ENCODE data around the gene IL9. TPM values are rescaled to one million over a fixed set of nuclear protein-coding genes. Genes with fewer than 3 reads are reported as not detected.
"Not testable (repeated sequence)": the region's sequence is repeated elsewhere in the genome, so short reads cannot be mapped to it uniquely, and the experiment has no call there.

The IL9 gene
- total RNA-seq, 1 donor from 2014 or later, result not detected

DNA sequence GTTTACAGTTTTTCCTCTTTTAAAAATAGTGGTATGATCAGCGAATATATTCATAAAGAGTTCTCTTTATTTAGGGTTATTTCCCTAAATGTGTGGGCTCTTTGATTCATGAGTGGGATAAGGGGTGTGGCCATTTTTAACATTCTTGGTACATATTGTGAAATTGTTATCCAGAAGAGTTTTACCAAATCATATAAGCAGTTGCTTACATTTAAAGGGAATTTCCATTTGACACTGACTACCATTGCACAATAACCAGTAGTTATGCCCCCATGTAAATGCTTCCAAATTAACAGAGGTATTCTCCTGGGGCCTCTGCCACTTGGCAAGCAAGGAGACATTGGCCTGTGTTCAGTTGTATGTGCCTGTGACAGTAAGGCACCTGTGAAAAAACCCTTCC lies 34.0 kb downstream of the IL9 start:
- Mint-ChIP-seq H3K27ac (ENCODE audit: unreplicated experiment) (no peak overlapping the region), H3K27me3 (ENCODE audit: unreplicated experiment) (peaks cover 27% of the 10 kb centered on the region), H3K36me3 (ENCODE audit: unreplicated experiment) (no peaks in the 10 kb centered on the region), H3K4me1 (ENCODE audit: unreplicated experiment) (no peaks in the 10 kb centered on the region), H3K9me3 (ENCODE audit: unreplicated experiment) (no peaks in the 10 kb centered on the region), H3K4me3 (ENCODE audit: unreplicated experiment) (no peak overlapping the region)
- DNase-seq (ENCODE audit: extremely low spot score, unreplicated experiment), result no peak
- TF ChIP-seq, protein P1, sequence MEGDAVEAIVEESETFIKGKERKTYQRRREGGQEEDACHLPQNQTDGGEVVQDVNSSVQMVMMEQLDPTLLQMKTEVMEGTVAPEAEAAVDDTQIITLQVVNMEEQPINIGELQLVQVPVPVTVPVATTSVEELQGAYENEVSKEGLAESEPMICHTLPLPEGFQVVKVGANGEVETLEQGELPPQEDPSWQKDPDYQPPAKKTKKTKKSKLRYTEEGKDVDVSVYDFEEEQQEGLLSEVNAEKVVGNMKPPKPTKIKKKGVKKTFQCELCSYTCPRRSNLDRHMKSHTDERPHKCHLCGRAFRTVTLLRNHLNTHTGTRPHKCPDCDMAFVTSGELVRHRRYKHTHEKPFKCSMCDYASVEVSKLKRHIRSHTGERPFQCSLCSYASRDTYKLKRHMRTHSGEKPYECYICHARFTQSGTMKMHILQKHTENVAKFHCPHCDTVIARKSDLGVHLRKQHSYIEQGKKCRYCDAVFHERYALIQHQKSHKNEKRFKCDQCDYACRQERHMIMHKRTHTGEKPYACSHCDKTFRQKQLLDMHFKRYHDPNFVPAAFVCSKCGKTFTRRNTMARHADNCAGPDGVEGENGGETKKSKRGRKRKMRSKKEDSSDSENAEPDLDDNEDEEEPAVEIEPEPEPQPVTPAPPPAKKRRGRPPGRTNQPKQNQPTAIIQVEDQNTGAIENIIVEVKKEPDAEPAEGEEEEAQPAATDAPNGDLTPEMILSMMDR (IDR thresholded peaks at IDR 0.05), result no peak

DNA sequence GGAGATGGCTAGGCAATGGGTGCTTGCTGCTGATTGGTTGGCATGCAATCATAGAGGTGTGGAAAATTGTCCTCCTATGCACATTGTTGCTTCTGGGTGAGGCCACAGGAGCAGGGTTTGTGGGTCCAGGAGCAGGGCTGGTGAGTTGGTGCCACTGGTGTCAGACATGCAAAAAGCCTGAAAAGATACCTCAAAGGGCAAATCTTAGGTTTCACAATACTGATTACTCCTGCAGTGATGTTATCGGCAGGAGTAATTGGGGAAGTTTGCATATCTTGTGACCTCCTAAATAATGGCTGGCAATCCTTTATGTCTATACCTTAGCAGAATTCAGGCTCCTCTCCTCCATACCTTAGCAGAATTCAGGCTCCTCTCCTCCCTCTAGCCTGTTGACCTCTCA lies 36.0 kb downstream of the IL9 start:
- H3K27me3 Mint-ChIP-seq (ENCODE audit: unreplicated experiment), result peaks cover 36% of the 10 kb centered on the region
- no peaks in the 10 kb centered on the region for H3K9me3 Mint-ChIP-seq (ENCODE audit: unreplicated experiment)
- TF ChIP-seq, protein P1 (IDR thresholded peaks at IDR 0.05), result no peak
- H3K4me1 Mint-ChIP-seq (ENCODE audit: unreplicated experiment), result no peaks in the 10 kb centered on the region
- H3K36me3 Mint-ChIP-seq (ENCODE audit: unreplicated experiment), result no peaks in the 10 kb centered on the region
- no peak overlapping the region for H3K4me3 Mint-ChIP-seq (ENCODE audit: unreplicated experiment)
- no peak for DNase-seq (ENCODE audit: extremely low spot score, unreplicated experiment)
- H3K27ac Mint-ChIP-seq (ENCODE audit: unreplicated experiment), result no peak overlapping the region

DNA sequence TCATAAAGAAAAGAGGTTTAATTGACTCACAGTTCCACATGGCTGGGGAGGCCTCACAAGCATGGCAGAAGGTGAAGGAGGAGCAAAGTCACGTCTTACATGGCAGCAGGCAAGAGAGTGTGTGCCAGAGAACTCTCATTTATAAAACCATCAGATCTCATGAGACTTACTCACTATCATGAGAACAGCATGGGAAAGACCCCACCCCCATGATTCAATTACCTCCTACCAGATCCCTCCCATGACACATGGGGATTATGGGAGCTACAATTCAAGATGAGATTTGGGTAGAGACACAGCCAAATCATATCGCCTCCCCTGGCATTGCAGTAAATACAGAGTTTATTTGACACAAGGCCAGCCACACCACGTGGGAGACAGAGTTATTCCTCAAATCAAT lies 36.5 kb downstream of the IL9 start:
- H3K9me3 Mint-ChIP-seq (ENCODE audit: unreplicated experiment); H3K27ac Mint-ChIP-seq (ENCODE audit: unreplicated experiment); H3K4me1 Mint-ChIP-seq (ENCODE audit: unreplicated experiment); H3K36me3 Mint-ChIP-seq (ENCODE audit: unreplicated experiment); H3K4me3 Mint-ChIP-seq (ENCODE audit: unreplicated experiment); DNase-seq (ENCODE audit: extremely low spot score, unreplicated experiment): not testable (repeated sequence)
- peaks cover 36% of the 10 kb centered on the region for H3K27me3 Mint-ChIP-seq (ENCODE audit: unreplicated experiment)

DNA sequence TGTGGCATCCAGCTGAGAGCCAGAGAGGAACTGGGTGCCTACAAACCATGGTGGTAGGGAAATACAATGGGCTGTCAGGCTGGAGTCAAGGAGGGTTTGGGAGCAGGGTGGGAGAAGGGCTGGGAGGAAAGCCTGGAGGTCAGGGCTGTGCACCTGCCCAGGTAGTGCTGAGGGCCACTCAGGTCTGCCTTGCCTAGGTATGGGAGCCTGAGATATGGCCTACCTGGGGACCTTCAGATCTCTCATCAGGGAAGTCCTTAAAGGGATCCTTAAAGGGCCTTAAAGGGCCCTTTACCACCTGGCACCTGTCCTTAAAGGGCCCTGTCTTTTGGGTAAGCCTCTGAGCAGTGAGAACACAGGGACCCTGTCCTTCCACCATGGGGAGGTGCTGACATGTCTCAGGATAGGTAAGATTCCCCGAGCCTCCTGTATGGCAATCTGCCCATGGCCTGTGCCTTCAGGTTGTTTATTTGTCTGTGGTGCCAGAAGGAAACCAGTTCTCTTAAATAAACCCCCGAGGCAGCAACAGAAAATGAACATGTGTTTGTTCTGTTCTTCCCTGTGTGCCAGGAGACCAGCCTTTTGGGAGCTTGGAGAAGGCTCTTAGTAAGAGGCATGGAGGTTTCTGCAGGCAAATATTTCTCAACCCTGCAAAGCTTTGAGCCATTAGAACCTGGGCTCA lies 37.9 kb downstream of the IL9 start:
- H3K4me3 Mint-ChIP-seq (ENCODE audit: unreplicated experiment), result no peak overlapping the region
- no peak overlapping the region for H3K27ac Mint-ChIP-seq (ENCODE audit: unreplicated experiment)

DNA sequence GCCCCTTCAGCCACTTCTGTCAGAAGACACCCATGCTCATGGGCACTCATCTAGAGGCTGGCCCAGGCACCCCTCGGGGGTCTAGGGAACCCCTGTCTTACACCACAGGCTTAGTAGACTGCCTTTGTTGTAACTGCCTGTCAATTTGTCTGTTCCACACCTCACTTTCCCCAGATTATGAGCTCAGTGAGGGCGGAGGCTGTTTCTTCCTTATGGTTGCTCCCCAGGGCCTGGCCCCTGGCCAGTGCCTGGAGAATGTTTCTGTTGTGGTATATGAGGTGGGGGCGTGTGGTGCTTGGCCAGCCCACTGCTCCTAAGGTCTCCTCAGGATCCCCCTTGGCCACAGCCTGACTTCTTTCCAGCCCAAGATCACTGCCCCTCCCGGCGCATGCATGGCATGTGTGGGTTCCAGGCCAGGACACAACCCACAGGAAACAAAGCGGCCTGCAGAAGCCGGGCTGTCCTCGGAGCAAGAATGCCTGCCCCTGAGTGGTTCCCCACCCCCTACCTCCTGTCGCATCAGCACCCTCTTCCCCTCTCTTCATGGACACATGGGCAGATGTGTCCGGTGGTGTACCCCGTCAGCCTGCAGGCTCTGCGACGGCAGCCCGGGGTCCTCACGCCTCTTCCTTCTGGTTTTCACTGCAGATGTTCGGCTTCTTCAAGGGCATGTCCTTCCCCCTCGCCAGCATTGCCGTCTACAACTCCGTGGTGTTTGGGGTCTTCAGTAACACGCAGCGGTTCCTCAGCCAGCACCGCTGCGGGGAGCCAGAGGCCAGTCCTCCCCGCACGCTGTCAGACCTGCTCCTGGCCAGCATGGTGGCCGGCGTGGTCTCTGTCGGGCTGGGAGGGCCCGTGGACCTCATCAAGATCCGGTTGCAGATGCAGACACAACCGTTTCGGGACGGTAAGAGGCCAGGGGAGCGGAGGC lies 43.5 kb downstream of the IL9 start:
- TF ChIP-seq, protein P1 (IDR thresholded peaks at IDR 0.05), result no peak
- no peak overlapping the region for H3K27ac Mint-ChIP-seq (ENCODE audit: unreplicated experiment)
- no peak overlapping the region for H3K4me3 Mint-ChIP-seq (ENCODE audit: unreplicated experiment)
- H3K36me3 Mint-ChIP-seq (ENCODE audit: unreplicated experiment), result no peaks in the 10 kb centered on the region
- peaks cover 25% of the 10 kb centered on the region for H3K27me3 Mint-ChIP-seq (ENCODE audit: unreplicated experiment)
- H3K9me3 Mint-ChIP-seq (ENCODE audit: unreplicated experiment), result no peaks in the 10 kb centered on the region
- DNase-seq (ENCODE audit: extremely low spot score, unreplicated experiment), result no peak
- H3K4me1 Mint-ChIP-seq (ENCODE audit: unreplicated experiment), result no peaks in the 10 kb centered on the region

More for the DNA sequence above, 37.9 kb downstream of the IL9 start:
- Mint-ChIP-seq H3K4me1 (ENCODE audit: unreplicated experiment) (no peaks in the 10 kb centered on the region), H3K9me3 (ENCODE audit: unreplicated experiment) (no peaks in the 10 kb centered on the region), H3K27me3 (ENCODE audit: unreplicated experiment) (peaks cover 34% of the 10 kb centered on the region), H3K36me3 (ENCODE audit: unreplicated experiment) (no peaks in the 10 kb centered on the region)
- DNase-seq (ENCODE audit: extremely low spot score, unreplicated experiment), result no peak
- TF ChIP-seq, protein P1 (IDR thresholded peaks at IDR 0.05), result no peak
